B cell (primary cell): ENCODE results near the gene RAB10.

Experiments used
- CTCF ChIP-seq: fragments of 200-600 bp; IDR thresholded peaks from one replicate; pipeline ENCODE4 v1.8.0; 2022; ENCODE audit warnings: antibody characterized with exemption, mild to moderate bottlenecking
- EZH2 ChIP-seq: IDR thresholded peaks from 2 replicates; pipeline ENCODE4 v1.6.1; 2012; ENCODE audit warnings: borderline replicate concordance, low read depth, mild to moderate bottlenecking, moderate library complexity, low read length; ENCODE audit not compliant: insufficient read depth, poor library complexity, severe bottlenecking

GRCh38 chr2:26164231-26164630 lies 130.3 kb downstream of the RAB10 start:
- TF ChIP-seq CTCF = no peak
- no peak for TF ChIP-seq EZH2
